Measurements from ENCODE around the gene DYRK3. TPM values are rescaled to one million over a fixed set of nuclear protein-coding genes. Genes with fewer than 3 reads are reported as not detected.

DYRK3 gene
- total and polyA plus RNA-seq, 2 of the 8 experiments (the other 6 are each of a cell fraction or from before 2014, with no cell fraction given) = 2.1 to 8.5 TPM

DNA sequence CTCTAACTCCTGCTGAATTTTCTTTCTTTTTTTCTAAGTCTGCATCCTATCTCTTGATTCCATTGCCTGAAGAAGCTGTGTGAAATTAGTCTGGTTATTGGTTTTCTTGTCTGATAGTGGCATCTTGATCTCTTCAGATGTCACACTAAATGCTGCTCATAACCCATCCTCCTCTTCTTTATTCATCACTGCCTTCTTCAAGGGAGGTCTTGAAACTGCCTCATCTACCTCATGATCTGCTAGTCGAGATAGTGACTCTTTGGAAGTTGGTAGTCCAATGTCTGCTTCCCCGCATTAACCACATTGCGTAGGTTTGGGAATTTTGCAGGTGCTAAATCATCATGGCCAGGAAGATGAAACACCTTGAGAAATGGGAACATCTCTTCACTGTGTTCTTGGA, 15.7 kb downstream of the DYRK3 start:
- Histone ChIP-seq H3K9ac (replicated peaks in 1 of 4; ENCODE audit: extremely low read depth in 1 of 4, low read depth in 3 of 4, low read length in 3 of 4) (no peak overlapping the region), H3K56ac (replicated peaks; ENCODE audit: insufficient read length, low read depth, low read length) (no peak overlapping the region), H3K9me3 (ENCODE audit: insufficient read depth in 2 of 2, low read depth in 1 of 2, low read length in 1 of 2) (no peaks in the 10 kb centered on the region), H2BK12ac (ENCODE audit: low read depth, low read length) (no peak overlapping the region), H2BK20ac (ENCODE audit: low read length) (no peak overlapping the region), H3K4ac (replicated peaks; ENCODE audit: insufficient read length, low read depth, low read length) (no peak overlapping the region), H3K4me1 (replicated peaks in 1 of 4; ENCODE audit: control insufficient read depth in 3 of 4, insufficient read depth in 4 of 4, low read length in 3 of 4) (peaks cover 0 to 3% (median 1%) of the 10 kb centered on the region in 4 experiments; a peak in 2 of 7 replicates), H2AFZ (ENCODE audit: low read length) (no peak overlapping the region), H3K79me2 (ENCODE audit: control insufficient read depth in 1 of 2, insufficient read depth in 2 of 2, low read length in 2 of 2) (no peaks in the 10 kb centered on the region), H3K23ac (ENCODE audit: insufficient read length) (no peak overlapping the region), H3K27ac (ENCODE audit: low read depth, low read length) (no peak overlapping the region), H3K79me1 (ENCODE audit: low read depth, low read length) (no peaks in the 10 kb centered on the region), H2AK5ac (ENCODE audit: low read depth, low read length) (no peak overlapping the region), H4K91ac (replicated peaks; ENCODE audit: insufficient read length, low read length) (no peak overlapping the region), H4K20me1 (replicated peaks in 1 of 2; ENCODE audit: control insufficient read depth in 1 of 2, insufficient read depth in 2 of 2, low read length in 2 of 2) (no peaks in the 10 kb centered on the region), H3K27me3 (replicated peaks in 1 of 4; ENCODE audit: control insufficient read depth in 3 of 4, extremely low read depth in 1 of 4, insufficient read depth in 3 of 4, low read length in 3 of 4) (no peaks in the 10 kb centered on the region), H4K8ac (ENCODE audit: extremely low read depth, insufficient read depth, low read length) (no peak overlapping the region), H3K23me2 (ENCODE audit: low read depth, low read length) (no peaks in the 10 kb centered on the region), H2BK5ac (ENCODE audit: low read depth, low read length) (no peak overlapping the region), H3K4me3 (ENCODE audit: extremely low read depth in 1 of 4, insufficient read depth in 2 of 4, low read depth in 3 of 4, low read length in 4 of 4) (no peak overlapping the region), H2BK120ac (replicated peaks; ENCODE audit: low read depth, low read length) (no peak overlapping the region), H3K14ac (ENCODE audit: insufficient read length) (no peak overlapping the region), H3K4me2 (ENCODE audit: insufficient read depth in 1 of 2, low read depth in 2 of 2, low read length in 2 of 2) (no peak overlapping the region), H3K18ac (ENCODE audit: extremely low read depth, low read length) (no peak overlapping the region), H4K5ac (ENCODE audit: insufficient read length, low read depth, low read length) (no peak overlapping the region), H2BK15ac (ENCODE audit: low read length) (no peak overlapping the region), H3K36me3 (ENCODE audit: control insufficient read depth in 2 of 4, insufficient read depth in 4 of 4, low read length in 3 of 4) (peaks cover 2 to 3% (median 3%) of the 10 kb centered on the region in 4 experiments; a peak in 4 of 8 replicates)
- ChIA-PET POLR2A (ENCODE audit: partially characterized antibody) (no interaction called here), CTCF (ENCODE audit: partially characterized antibody) (interaction anchor here (5.3 to 19.3 kb wide), 2 partner anchors 17 to 19 kb away, joined by 32 to 280 read pairs; partner anchors contain the start of gene DYRK3)
- 89% methylated on average over 3 of the region's 3 CpGs; no CpG with 5 or more reads in 1 of the 2 experiments for WGBS, 2 experiments (ENCODE audit: extremely low coverage in 1 of 2, insufficient coverage in 1 of 2, insufficient read length in 1 of 2, insufficient replicate concordance in 2 of 2, low coverage in 1 of 2, low lambda C conversion rate in 2 of 2, missing lambda C conversion rate in 1 of 2)
- FAIRE-seq (no peak), DNase-seq (ENCODE audit: low read depth in 1 of 2, low spot score in 2 of 2) (no peak)
- TF ChIP-seq CBX8 (IDR thresholded peaks at IDR 0.05; ENCODE audit: borderline replicate concordance, low read depth, low read length) = no peak
- TF ChIP-seq, protein P1, sequence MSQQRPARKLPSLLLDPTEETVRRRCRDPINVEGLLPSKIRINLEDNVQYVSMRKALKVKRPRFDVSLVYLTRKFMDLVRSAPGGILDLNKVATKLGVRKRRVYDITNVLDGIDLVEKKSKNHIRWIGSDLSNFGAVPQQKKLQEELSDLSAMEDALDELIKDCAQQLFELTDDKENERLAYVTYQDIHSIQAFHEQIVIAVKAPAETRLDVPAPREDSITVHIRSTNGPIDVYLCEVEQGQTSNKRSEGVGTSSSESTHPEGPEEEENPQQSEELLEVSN (IDR thresholded peaks at IDR 0.05) = no peak
- TF ChIP-seq GTF2F1 (IDR thresholded peaks at IDR 0.05; ENCODE audit: borderline replicate concordance, low read depth, low read length) = no peak
- TF ChIP-seq HDAC2 (IDR thresholded peaks at IDR 0.05; ENCODE audit: borderline replicate concordance in 1 of 2, low read depth in 2 of 2, low read length in 2 of 2) = no peak
- TF ChIP-seq KDM1A (IDR thresholded peaks at IDR 0.05; ENCODE audit: borderline replicate concordance, low read length) = no peak
- TF ChIP-seq SP4 (IDR thresholded peaks at IDR 0.05; ENCODE audit: low read length) = no peak
- TF ChIP-seq TAF1 (IDR thresholded peaks at IDR 0.05; ENCODE audit: low read depth, low read length) = no peak

Data from H1 (cell line).